Subcutaneous adipose tissue (tissue), 4 donors: ENCODE results near the gene RERE. TPM values are rescaled to one million over a fixed set of nuclear protein-coding genes. Genes with fewer than 3 reads are reported as not detected.

Source experiments
- CTCF ChIP-seq: fragments of 450-650 bp; IDR thresholded peaks from one replicate; pipeline ENCODE4 v1.5.1; 2016; ENCODE audit warnings: low read depth, mild to moderate bottlenecking, control low read depth, antibody characterized with exemption, moderate library complexity
- total RNA-seq, 4 donors: library from RNA; depleted of rRNA; stranded (reverse); fragments of >200 nt; gene quantifications; one replicate each; pipeline ENCODE4 v1.1.0, GENCODE V29; 2016

Gene RERE
- total RNA-seq, 4 donors from 2014 or later: 67.0 to 91.4 (median 83.1) TPM

- TF ChIP-seq CTCF: no peak
These were observed 321.5 kb downstream of the RERE start for GRCh38 chr1:8495928-8496401.

GRCh38 chr1:8494681-8495080 lies 322.8 kb downstream of the RERE start:
- no peak for TF ChIP-seq CTCF

- TF ChIP-seq CTCF: no peak
These were observed 323.4 kb downstream of the RERE start for GRCh38 chr1:8493916-8494540.

GRCh38 chr1:8487249-8487648 lies 330.2 kb downstream of the RERE start:
- TF ChIP-seq CTCF: no peak

- TF ChIP-seq CTCF: no peak
These were observed 331.4 kb downstream of the RERE start for GRCh38 chr1:8486047-8486446.

GRCh38 chr1:8483586-8483985 lies 333.9 kb downstream of the RERE start:
- TF ChIP-seq CTCF: no peak

GRCh38 chr1:8482979-8483381 lies 334.5 kb downstream of the RERE start:
- TF ChIP-seq CTCF: no peak
